HEK293 (cell line): ENCODE data around the gene MACF1.
A peak's percentile ranks its signal among the peaks of the same experiment; 100 is the strongest.

ENCODE experiments used
- CTCF ChIA-PET: fragments of 350-600 bp; formaldehyde crosslinking; extraction: SDS; loops from one replicate; lab custom pipeline; 2021; ENCODE audit warnings: antibody characterized with exemption; lab: Yijun Ruan, JAX
- POLR2A ChIA-PET: fragments of 300-600 bp; formaldehyde crosslinking; extraction: SDS; loops from one replicate; lab custom pipeline; 2020; ENCODE audit warnings: antibody characterized with exemption, inconsistent platforms; lab: Yijun Ruan, JAX
- H3K27ac ChIP-seq: fragments of 200-500 bp; sonication (Bioruptor generic); 2 replicates; pipeline ENCODE4 v1.5.1; 2014; ENCODE audit warnings: low read depth, low read length, control low read depth, inconsistent platforms; ENCODE audit errors: extremely low read depth
- H3K36me3 ChIP-seq, 2 experiments: fragments of 200-500 bp in 1 of 2; sonication (Bioruptor generic) in 1 of 2; 1 replicate in 1 of 2; 2 replicates in 1 of 2; pipeline ENCODE4 v1.5.1; 2014 to 2017; ENCODE audit warnings: inconsistent platforms in 2 of 2, low read length in 2 of 2; ENCODE audit not compliant: control insufficient read depth in 2 of 2, insufficient read depth in 1 of 2
- H3K4me1 ChIP-seq: fragments of 200-500 bp; sonication (Bioruptor generic); 2 replicates; pipeline ENCODE4 v1.5.1; 2014; ENCODE audit warnings: mild to moderate bottlenecking, low read length, inconsistent platforms; ENCODE audit not compliant: control insufficient read depth, insufficient read depth
- H3K4me3 ChIP-seq: 2 replicates; pipeline ENCODE4 v1.5.1; 2011; ENCODE audit warnings: low read depth, mild to moderate bottlenecking, control low read depth, low read length, moderate library complexity
- H3K9me3 ChIP-seq: fragments of 200-500 bp; sonication (Bioruptor generic); 2 replicates; pipeline ENCODE4 v1.5.1; 2014; ENCODE audit warnings: low read depth, low read length, inconsistent platforms; ENCODE audit not compliant: control insufficient read depth, insufficient read depth
- EGR2 ChIP-seq: fragments of 450-650 bp; formaldehyde crosslinking; IDR thresholded peaks from 2 replicates; pipeline ENCODE4 v1.5.1; 2016; ENCODE audit warnings: low read depth, missing biosample characterization, missing genetic modification characterization
- GLIS1 ChIP-seq: fragments of 450-650 bp; formaldehyde crosslinking; IDR thresholded peaks from 2 replicates; pipeline ENCODE4 v1.5.1; 2016; ENCODE audit warnings: missing biosample characterization, missing genetic modification characterization
- IKZF3 ChIP-seq: fragments of 450-650 bp; IDR thresholded peaks from 2 replicates; pipeline ENCODE4 v1.5.0; 2018; ENCODE audit warnings: missing biosample characterization, mild to moderate bottlenecking, missing genetic modification characterization, moderate library complexity
- MEIS1 ChIP-seq: sonication (generic); formaldehyde crosslinking; IDR thresholded peaks from 2 replicates; pipeline ENCODE4 v1.8.1; 2022; ENCODE audit warnings: missing genetic modification reagents, mild to moderate bottlenecking, borderline replicate concordance
- SALL2 ChIP-seq: fragments of 450-650 bp; formaldehyde crosslinking; IDR thresholded peaks from 2 replicates; pipeline ENCODE4 v1.5.0; 2017; ENCODE audit warnings: missing biosample characterization, mild to moderate bottlenecking, missing genetic modification characterization, borderline replicate concordance
- ZFHX2 ChIP-seq: fragments of 450-650 bp; formaldehyde crosslinking; conservative IDR thresholded peaks from 2 replicates; pipeline ENCODE4 v1.5.1; 2016; ENCODE audit warnings: missing biosample characterization, missing genetic modification characterization
- ZFP69B ChIP-seq: fragments of 450-650 bp; formaldehyde crosslinking; IDR thresholded peaks from 2 replicates; pipeline ENCODE4 v1.5.1; 2016; ENCODE audit warnings: missing biosample characterization, missing genetic modification characterization
- ZNF214 ChIP-seq: fragments of 450-650 bp; formaldehyde crosslinking; IDR thresholded peaks from 2 replicates; pipeline ENCODE4 v1.5.1; 2017; ENCODE audit warnings: missing biosample characterization, mild to moderate bottlenecking, missing genetic modification characterization, borderline replicate concordance
- ZNF24 ChIP-seq: fragments of 450-650 bp; formaldehyde crosslinking; IDR thresholded peaks from 2 replicates; pipeline ENCODE4 v1.5.1; 2016; ENCODE audit warnings: missing biosample characterization, missing genetic modification characterization
- ZNF571 ChIP-seq: fragments of 450-650 bp; formaldehyde crosslinking; IDR thresholded peaks from 2 replicates; pipeline ENCODE4 v1.5.0; 2017; ENCODE audit warnings: missing biosample characterization, missing genetic modification characterization
- ZNF624 ChIP-seq: fragments of 450-650 bp; formaldehyde crosslinking; IDR thresholded peaks from 2 replicates; pipeline ENCODE4 v1.5.1; 2017; ENCODE audit warnings: missing biosample characterization, missing genetic modification characterization
- ZNF654 ChIP-seq: fragments of 450-650 bp; formaldehyde crosslinking; IDR thresholded peaks from 2 replicates; pipeline ENCODE4 v1.5.1; 2016; ENCODE audit warnings: low read depth, missing biosample characterization, missing genetic modification characterization
- ZNF768 ChIP-seq: fragments of 450-650 bp; formaldehyde crosslinking; IDR thresholded peaks from 2 replicates; pipeline ENCODE4 v1.5.1; 2018; ENCODE audit warnings: missing biosample characterization, mild to moderate bottlenecking, missing genetic modification characterization
- ZNF785 ChIP-seq: fragments of 450-650 bp; formaldehyde crosslinking; IDR thresholded peaks from 2 replicates; pipeline ENCODE4 v1.5.1; 2016; ENCODE audit warnings: missing biosample characterization, missing genetic modification characterization
- ZSCAN16 ChIP-seq: fragments of 450-650 bp; formaldehyde crosslinking; IDR thresholded peaks from 2 replicates; pipeline ENCODE4 v1.5.1; 2016; ENCODE audit warnings: missing biosample characterization, missing genetic modification characterization
- ZSCAN23 ChIP-seq: fragments of 450-650 bp; formaldehyde crosslinking; IDR thresholded peaks from 2 replicates; pipeline ENCODE4 v1.5.1; 2016; ENCODE audit warnings: missing biosample characterization, missing genetic modification characterization
- ZSCAN5A ChIP-seq: fragments of 450-650 bp; formaldehyde crosslinking; IDR thresholded peaks from 2 replicates; pipeline ENCODE4 v1.5.1; 2016; ENCODE audit warnings: missing biosample characterization, missing genetic modification characterization
- TF ChIP-seq, protein P1 (sequence below): fragments of 450-650 bp; formaldehyde crosslinking; IDR thresholded peaks from 2 replicates; pipeline ENCODE4 v1.5.1; 2016; ENCODE audit warnings: missing biosample characterization, missing genetic modification characterization
- TF ChIP-seq, protein P2 (sequence below): fragments of 450-650 bp; formaldehyde crosslinking; IDR thresholded peaks from 2 replicates; pipeline ENCODE4 v1.5.1; 2017; ENCODE audit warnings: missing biosample characterization, missing genetic modification characterization
- TF ChIP-seq, protein P3 (sequence below): fragments of 450-650 bp; formaldehyde crosslinking; IDR thresholded peaks from 2 replicates; pipeline ENCODE4 v1.5.1; 2016; ENCODE audit warnings: missing biosample characterization, missing genetic modification characterization, borderline replicate concordance
- TF ChIP-seq, protein P4 (sequence below): fragments of 450-650 bp; formaldehyde crosslinking; IDR thresholded peaks from 2 replicates; pipeline ENCODE4; 2016; ENCODE audit warnings: missing biosample characterization, missing genetic modification characterization

MACF1 gene

DNA sequence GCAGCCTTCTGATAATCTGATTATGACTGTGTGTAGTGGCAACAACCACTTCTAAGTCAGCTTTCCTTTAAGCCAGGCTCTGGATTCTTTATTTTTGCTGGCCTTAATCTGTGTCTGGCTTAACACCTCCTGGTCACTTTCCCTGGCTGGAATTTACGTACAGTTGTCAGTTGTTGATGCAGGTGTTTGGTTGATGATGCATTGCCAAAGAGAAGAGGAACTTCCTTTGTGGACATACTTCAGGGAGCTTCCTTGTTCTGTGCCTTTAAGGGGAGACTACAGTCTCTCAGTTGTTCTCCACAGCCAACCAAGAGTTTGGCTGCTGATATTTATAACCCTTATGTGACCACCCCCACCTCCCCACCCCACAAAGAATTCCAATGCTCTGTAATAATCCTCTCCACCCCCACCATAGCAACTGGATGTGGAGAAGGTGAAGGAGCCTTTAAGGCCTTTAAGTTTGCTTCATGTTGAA lies 190.9 kb downstream of the MACF1 start:
- no peak overlapping the region for H3K27ac ChIP-seq
- no peak overlapping the region for H3K4me3 ChIP-seq
- no peaks in the 10 kb centered on the region for H3K9me3 ChIP-seq
- peaks cover 12% of the 10 kb centered on the region; the same call in 1 of the 2 replicates for H3K4me1 ChIP-seq
- TF ChIP-seq, protein P1, sequence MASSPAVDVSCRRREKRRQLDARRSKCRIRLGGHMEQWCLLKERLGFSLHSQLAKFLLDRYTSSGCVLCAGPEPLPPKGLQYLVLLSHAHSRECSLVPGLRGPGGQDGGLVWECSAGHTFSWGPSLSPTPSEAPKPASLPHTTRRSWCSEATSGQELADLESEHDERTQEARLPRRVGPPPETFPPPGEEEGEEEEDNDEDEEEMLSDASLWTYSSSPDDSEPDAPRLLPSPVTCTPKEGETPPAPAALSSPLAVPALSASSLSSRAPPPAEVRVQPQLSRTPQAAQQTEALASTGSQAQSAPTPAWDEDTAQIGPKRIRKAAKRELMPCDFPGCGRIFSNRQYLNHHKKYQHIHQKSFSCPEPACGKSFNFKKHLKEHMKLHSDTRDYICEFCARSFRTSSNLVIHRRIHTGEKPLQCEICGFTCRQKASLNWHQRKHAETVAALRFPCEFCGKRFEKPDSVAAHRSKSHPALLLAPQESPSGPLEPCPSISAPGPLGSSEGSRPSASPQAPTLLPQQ (tag by site-specific recombination), result no peak
- TF ChIP-seq ZNF214, result no peak
- no peak for TF ChIP-seq IKZF3
- no peak for TF ChIP-seq MEIS1 (CRISPR knock-in tag)
- no peak for TF ChIP-seq ZNF624 (tag by site-specific recombination)
- TF ChIP-seq ZFHX2 (tag by site-specific recombination), result peak; percentile 37; the same call in 1 of the 2 replicates
- TF ChIP-seq, protein P2, sequence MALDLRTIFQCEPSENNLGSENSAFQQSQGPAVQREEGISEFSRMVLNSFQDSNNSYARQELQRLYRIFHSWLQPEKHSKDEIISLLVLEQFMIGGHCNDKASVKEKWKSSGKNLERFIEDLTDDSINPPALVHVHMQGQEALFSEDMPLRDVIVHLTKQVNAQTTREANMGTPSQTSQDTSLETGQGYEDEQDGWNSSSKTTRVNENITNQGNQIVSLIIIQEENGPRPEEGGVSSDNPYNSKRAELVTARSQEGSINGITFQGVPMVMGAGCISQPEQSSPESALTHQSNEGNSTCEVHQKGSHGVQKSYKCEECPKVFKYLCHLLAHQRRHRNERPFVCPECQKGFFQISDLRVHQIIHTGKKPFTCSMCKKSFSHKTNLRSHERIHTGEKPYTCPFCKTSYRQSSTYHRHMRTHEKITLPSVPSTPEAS (tag by site-specific recombination), result no peak
- no peak for TF ChIP-seq ZNF785 (tag by site-specific recombination)
- peak; percentile 63 for TF ChIP-seq EGR2
- TF ChIP-seq ZNF768 (tag by site-specific recombination), result no peak
- no peak for TF ChIP-seq ZSCAN16 (tag by site-specific recombination)
- TF ChIP-seq, protein P3, sequence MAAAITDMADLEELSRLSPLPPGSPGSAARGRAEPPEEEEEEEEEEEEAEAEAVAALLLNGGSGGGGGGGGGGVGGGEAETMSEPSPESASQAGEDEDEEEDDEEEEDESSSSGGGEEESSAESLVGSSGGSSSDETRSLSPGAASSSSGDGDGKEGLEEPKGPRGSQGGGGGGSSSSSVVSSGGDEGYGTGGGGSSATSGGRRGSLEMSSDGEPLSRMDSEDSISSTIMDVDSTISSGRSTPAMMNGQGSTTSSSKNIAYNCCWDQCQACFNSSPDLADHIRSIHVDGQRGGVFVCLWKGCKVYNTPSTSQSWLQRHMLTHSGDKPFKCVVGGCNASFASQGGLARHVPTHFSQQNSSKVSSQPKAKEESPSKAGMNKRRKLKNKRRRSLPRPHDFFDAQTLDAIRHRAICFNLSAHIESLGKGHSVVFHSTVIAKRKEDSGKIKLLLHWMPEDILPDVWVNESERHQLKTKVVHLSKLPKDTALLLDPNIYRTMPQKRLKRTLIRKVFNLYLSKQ, result no peak
- no peak for TF ChIP-seq ZNF24 (tag by site-specific recombination)
- no peak for TF ChIP-seq ZNF654 (tag by site-specific recombination)
- no peak for TF ChIP-seq ZFP69B (tag by site-specific recombination)
- TF ChIP-seq SALL2 (tag by site-specific recombination), result no peak
- TF ChIP-seq, protein P4, sequence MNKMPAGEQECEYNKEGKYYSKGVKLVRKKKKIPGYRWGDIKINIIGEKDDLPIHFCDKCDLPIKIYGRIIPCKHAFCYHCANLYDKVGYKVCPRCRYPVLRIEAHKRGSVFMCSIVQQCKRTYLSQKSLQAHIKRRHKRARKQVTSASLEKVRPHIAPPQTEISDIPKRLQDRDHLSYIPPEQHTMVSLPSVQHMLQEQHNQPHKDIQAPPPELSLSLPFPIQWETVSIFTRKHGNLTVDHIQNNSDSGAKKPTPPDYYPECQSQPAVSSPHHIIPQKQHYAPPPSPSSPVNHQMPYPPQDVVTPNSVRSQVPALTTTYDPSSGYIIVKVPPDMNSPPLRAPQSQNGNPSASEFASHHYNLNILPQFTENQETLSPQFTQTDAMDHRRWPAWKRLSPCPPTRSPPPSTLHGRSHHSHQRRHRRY (tag by site-specific recombination), result no peak
- no peak for TF ChIP-seq ZNF571 (tag by site-specific recombination)
- no peak for TF ChIP-seq ZSCAN5A (tag by site-specific recombination)
- TF ChIP-seq GLIS1 (tag by site-specific recombination), result peak; percentile 49; the same call in 1 of the 2 replicates
- TF ChIP-seq ZSCAN23, result no peak
- CTCF ChIA-PET, result interaction anchor here (0.6 to 3.7 kb wide), 4 partner anchors 10 to 319 kb away, joined by 3 to 16 read pairs (median 4); no protein-coding TSS in a partner anchor
- POLR2A ChIA-PET, result interaction anchor here (0.7 to 1.3 kb wide), 3 partner anchors 14 to 17 kb away, joined by 3 to 6 read pairs (median 4); no protein-coding TSS in a partner anchor
- peaks cover 0 to 1% of the 10 kb centered on the region in 2 experiments; a peak in 1 of 3 replicates for H3K36me3 ChIP-seq
